Measurements from ENCODE around the gene CLDND1. TPM values are rescaled to one million over a fixed set of nuclear protein-coding genes. Genes with fewer than 3 reads are reported as not detected.

Gene CLDND1
- total RNA-seq, 4 donors from 2014 or later: 47.5 to 115 (median 87.2) TPM

- TF ChIP-seq POLR2A (IDR thresholded peaks at IDR 0.05): no peak
- TF ChIP-seq, protein P1, sequence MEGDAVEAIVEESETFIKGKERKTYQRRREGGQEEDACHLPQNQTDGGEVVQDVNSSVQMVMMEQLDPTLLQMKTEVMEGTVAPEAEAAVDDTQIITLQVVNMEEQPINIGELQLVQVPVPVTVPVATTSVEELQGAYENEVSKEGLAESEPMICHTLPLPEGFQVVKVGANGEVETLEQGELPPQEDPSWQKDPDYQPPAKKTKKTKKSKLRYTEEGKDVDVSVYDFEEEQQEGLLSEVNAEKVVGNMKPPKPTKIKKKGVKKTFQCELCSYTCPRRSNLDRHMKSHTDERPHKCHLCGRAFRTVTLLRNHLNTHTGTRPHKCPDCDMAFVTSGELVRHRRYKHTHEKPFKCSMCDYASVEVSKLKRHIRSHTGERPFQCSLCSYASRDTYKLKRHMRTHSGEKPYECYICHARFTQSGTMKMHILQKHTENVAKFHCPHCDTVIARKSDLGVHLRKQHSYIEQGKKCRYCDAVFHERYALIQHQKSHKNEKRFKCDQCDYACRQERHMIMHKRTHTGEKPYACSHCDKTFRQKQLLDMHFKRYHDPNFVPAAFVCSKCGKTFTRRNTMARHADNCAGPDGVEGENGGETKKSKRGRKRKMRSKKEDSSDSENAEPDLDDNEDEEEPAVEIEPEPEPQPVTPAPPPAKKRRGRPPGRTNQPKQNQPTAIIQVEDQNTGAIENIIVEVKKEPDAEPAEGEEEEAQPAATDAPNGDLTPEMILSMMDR (IDR thresholded peaks at IDR 0.05 in 4 of 5, conservative IDR thresholded peaks at IDR 0.05 in 1 of 5): no peak
- in situ Hi-C loops (cut with MboI; ENCODE audit: low sequenced_read_pairs in 4 of 4): no loop called here
- ATAC-seq: no peak
- Histone ChIP-seq H3K36me3 (no peaks in the 10 kb centered on the region), H3K4me3 (no peak within 1 kb of the TSS), H3K27me3 (no peaks in the 10 kb centered on the region), H3K27ac (no peak within 1 kb of the TSS), H3K4me1 (no peaks in the 10 kb centered on the region), H3K9me3 (no peaks in the 10 kb centered on the region)
- DNase-seq: no peak
- intact Hi-C loops (cut with DNase I; ENCODE audit: low total_unique reads): no loop called here
Measured at GRCh38 chr3:98531622-98532274, 9.0 kb upstream of the CLDND1 start, which contains the start of gene GPR15. TSS of gene GPR15 (plus strand) at chr3:98531978. CDS start at chr3:98532034, 56 bp downstream.

GRCh38 chr3:98530676-98531075 lies 8.0 kb upstream of the CLDND1 start:
- H3K27ac ChIP-seq: no peak overlapping the region
- no peak for TF ChIP-seq POLR2A (IDR thresholded peaks at IDR 0.05)
- TF ChIP-seq, protein P1 (IDR thresholded peaks at IDR 0.05 in 4 of 5, conservative IDR thresholded peaks at IDR 0.05 in 1 of 5): no peak
- H3K36me3 ChIP-seq: no peaks in the 10 kb centered on the region
- in situ Hi-C loops (cut with MboI; ENCODE audit: low sequenced_read_pairs in 4 of 4) (no loop called here), intact Hi-C loops (cut with DNase I; ENCODE audit: low total_unique reads) (no loop called here)
- H3K27me3 ChIP-seq: no peaks in the 10 kb centered on the region
- H3K4me1 ChIP-seq: no peaks in the 10 kb centered on the region
- no peak for ATAC-seq
- H3K9me3 ChIP-seq: no peaks in the 10 kb centered on the region
- H3K4me3 ChIP-seq: no peak overlapping the region
- DNase-seq: no peak

DNA sequence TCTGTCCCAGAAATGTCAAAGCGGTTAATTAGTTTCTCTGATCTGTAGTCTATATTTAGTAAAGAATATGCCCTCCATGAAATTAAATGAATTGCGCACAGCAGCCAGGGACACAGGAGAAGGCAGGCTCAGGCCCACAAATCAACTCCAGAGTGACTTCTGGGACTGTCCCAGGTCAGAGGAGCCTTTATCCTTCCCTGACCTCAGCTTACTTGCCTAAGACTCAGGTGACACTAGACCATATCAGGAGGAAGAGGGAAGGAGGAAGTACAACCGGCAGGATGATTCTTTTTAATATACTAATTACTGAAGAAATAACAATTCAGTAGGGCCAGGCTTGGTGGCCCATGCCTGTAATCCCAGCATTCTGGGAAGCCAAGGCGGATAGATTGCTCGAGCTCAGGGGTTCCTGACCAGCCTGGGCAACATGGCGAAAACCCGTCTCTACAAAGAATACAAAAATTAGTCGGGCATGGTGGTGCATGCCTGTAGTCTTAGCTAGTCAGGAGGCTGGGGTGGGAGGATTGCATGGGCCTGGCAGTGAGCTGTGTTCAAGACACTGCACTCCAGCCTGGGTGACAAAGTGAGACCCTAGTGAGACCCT lies 7.3 kb upstream of the CLDND1 start:
- intact Hi-C loops (cut with DNase I; ENCODE audit: low total_unique reads): no loop called here

DNA sequence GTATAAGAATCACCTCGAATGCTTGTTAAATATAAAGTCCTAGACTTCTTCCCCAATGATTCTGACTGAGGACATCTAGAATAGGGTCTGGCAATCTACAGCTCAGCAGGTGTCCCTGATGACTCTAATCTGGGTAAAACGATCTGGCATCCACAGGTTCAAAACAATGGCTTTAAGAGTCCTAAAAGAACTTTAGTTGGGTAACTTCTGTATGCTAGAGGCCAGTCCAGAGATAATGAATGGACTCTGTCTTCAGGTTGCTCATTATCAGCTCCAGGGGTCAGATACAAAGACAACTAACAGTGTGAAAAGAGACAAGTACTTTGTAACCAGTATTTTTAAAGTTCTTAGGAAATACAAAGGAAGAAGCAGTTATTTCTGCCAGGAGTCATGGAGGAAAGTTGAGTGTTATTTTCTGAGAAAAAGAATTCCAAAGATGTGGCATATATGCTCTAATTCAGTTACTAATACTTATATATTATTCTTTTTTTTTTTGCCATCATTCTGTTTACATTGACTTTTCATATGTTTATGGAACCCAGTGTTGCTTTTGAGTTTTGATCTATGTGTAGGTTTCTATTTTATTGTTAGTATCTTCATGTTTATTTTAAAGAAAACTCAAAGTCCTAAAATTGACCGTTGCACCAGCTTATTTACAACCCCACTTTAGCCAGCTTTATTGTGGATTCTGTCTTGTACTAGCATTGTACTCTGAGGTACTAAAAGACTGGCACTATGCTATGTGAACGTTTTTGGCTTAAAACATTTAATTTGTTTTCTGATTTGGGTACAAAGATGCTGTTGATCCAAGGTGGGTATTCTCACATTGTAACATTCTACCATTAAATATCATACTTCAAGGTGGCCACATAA lies 6.0 kb upstream of the CLDND1 start:
- DNase-seq: no peak
- Histone ChIP-seq H3K9me3 (no peaks in the 10 kb centered on the region), H3K27me3 (no peaks in the 10 kb centered on the region), H3K4me1 (no peaks in the 10 kb centered on the region), H3K36me3 (no peaks in the 10 kb centered on the region), H3K27ac (no peak overlapping the region), H3K4me3 (no peak overlapping the region)
- in situ Hi-C loops (cut with MboI; ENCODE audit: low sequenced_read_pairs in 4 of 4): no loop called here
- TF ChIP-seq, protein P1 (IDR thresholded peaks at IDR 0.05 in 4 of 5, conservative IDR thresholded peaks at IDR 0.05 in 1 of 5): no peak
- no peak for TF ChIP-seq POLR2A (IDR thresholded peaks at IDR 0.05)
- intact Hi-C loops (cut with DNase I; ENCODE audit: low total_unique reads): no loop called here
- ATAC-seq: no peak

More for the DNA sequence above, 7.3 kb upstream of the CLDND1 start:
- Histone ChIP-seq H3K9me3 (no peaks in the 10 kb centered on the region), H3K27me3 (no peaks in the 10 kb centered on the region), H3K36me3 (no peaks in the 10 kb centered on the region), H3K27ac (no peak overlapping the region), H3K4me1 (no peaks in the 10 kb centered on the region), H3K4me3 (no peak overlapping the region)
- in situ Hi-C loops (cut with MboI; ENCODE audit: low sequenced_read_pairs in 4 of 4): no loop called here
- TF ChIP-seq, protein P1 (IDR thresholded peaks at IDR 0.05 in 4 of 5, conservative IDR thresholded peaks at IDR 0.05 in 1 of 5): no peak
- TF ChIP-seq POLR2A (IDR thresholded peaks at IDR 0.05): no peak
- DNase-seq: no peak
- ATAC-seq: peak in 1 of 2 donors; percentile 66
